Kidney (tissue), 14 donors: ENCODE results near the gene CES4A. TPM values are rescaled to one million over a fixed set of nuclear protein-coding genes. Genes with fewer than 3 reads are reported as not detected.

Experiments
- DNase-seq, 5 donors: peaks; one replicate each; pipeline ENCODE4 v3.0.0-alpha.2; 2013 to 2020
- FAIRE-seq: peaks from 2 replicates; lab custom pipeline; 2012; peaks lifted over from hg19 to GRCh38; lab: Jason Lieb, UNC
- H3K27ac ChIP-seq, 2 donors: one replicate each; pipeline ENCODE4 v1.7.0; 2013; ENCODE audit warnings: low read depth in 2 of 2, low read length in 2 of 2, inconsistent platforms in 1 of 2
- H3K27me3 ChIP-seq: one replicate; pipeline ENCODE4 v1.7.1; 2013; ENCODE audit warnings: low read length, inconsistent platforms; ENCODE audit not compliant: control insufficient read depth, insufficient read depth
- H3K36me3 ChIP-seq, 3 donors: one replicate each; pipeline versions ENCODE4 v1.7.0 to v1.7.1; 2013; ENCODE audit warnings: low read length in 3 of 3, control low read depth in 1 of 3, inconsistent platforms in 1 of 3; ENCODE audit not compliant: insufficient read depth in 3 of 3, control insufficient read depth in 2 of 3
- H3K4me1 ChIP-seq, 3 donors: one replicate each; pipeline versions ENCODE4 v1.7.0 to v1.7.1; 2013; ENCODE audit warnings: low read length in 3 of 3, inconsistent platforms in 1 of 3, low read depth in 1 of 3; ENCODE audit not compliant: control insufficient read depth in 2 of 3, insufficient read depth in 2 of 3
- H3K4me3 ChIP-seq, 3 donors: one replicate each; pipeline versions ENCODE4 v1.7.0 to v1.8.1; 2013; ENCODE audit warnings: low read length in 3 of 3, control low read depth in 1 of 3, inconsistent platforms in 1 of 3
- H3K9ac ChIP-seq, 3 donors: one replicate each; pipeline versions ENCODE4 v1.7.0 to v1.7.1; 2013; ENCODE audit warnings: low read length in 3 of 3, control low read depth in 1 of 3, inconsistent platforms in 1 of 3
- H3K9me3 ChIP-seq, 3 donors: one replicate each; pipeline versions ENCODE4 v1.7.0 to v1.7.1; 2013; ENCODE audit warnings: low read length in 3 of 3, control low read depth in 1 of 3, inconsistent platforms in 1 of 3; ENCODE audit not compliant: control insufficient read depth in 2 of 3, insufficient read depth in 1 of 3
- CTCF ChIP-seq: IDR thresholded peaks from 3 replicates; pipeline ENCODE4 v1.5.1; 2012; ENCODE audit warnings: mild to moderate bottlenecking, moderate library complexity, borderline replicate concordance; ENCODE audit not compliant: insufficient read depth; ENCODE audit errors: extremely low read depth
- intact Hi-C: fragments of 100-400 bp; cut with DNase I; formaldehyde crosslinking; loops from one replicate; pipeline ENCODE4 v1.11.1; 2022
- polyA plus RNA-seq: library from polyadenylated mRNA; stranded (reverse); fragments of 350-450 nt; fragmentation: Illumina TruSeq; extraction: RNeasy Lipid Tissue Mini Kit (QIAGEN cat#74804); gene quantifications from one replicate; pipeline ENCODE4 v1.2.3, GENCODE V29; 2014; ENCODE audit warnings: low read depth, low replicate concordance; ENCODE audit not compliant: insufficient read depth
- total RNA-seq: library from RNA; stranded (reverse); fragmentation: NEBNext Ultra II Directional; extraction: Animal tissue kit (Norgen Biotek cat#: 25700); gene quantifications from one replicate; pipeline ENCODE4 v1.2.1, GENCODE V29; 2021
- donor health status: control.
- donor health status: control.
- donor health status: control.
- donor health status: control.
- donor health status: control.
- donor health status: DM: yes; HTN: yes; CAD: no.
- donor health status: Normal renal cell carcinoma (clear cell type).

Gene CES4A
- total and polyA plus RNA-seq, 2 donors from 2014 or later, result 14.9 to 31.7 TPM

- intact Hi-C loops, result no loop called here
- Histone ChIP-seq H3K9ac (peak within 1 kb of the TSS; percentile 50 to 79 (median 78)), H3K27me3 (no peaks in the 10 kb centered on the region), H3K4me1 (peaks cover 3 to 12% (median 3%) of the 10 kb centered on the region in 3 donors), H3K4me3 (peak within 1 kb of the TSS; percentile 68 to 81 (median 77)), H3K36me3 (no peaks in the 10 kb centered on the region), H3K9me3 (no peaks in the 10 kb centered on the region), H3K27ac (peak within 1 kb of the TSS; percentile 94 to 98)
- DNase-seq (peak; percentile 93 to 97 (median 95)), FAIRE-seq (no peak)
- TF ChIP-seq CTCF, result no peak
These were observed 40.4 kb downstream of the CES4A start, which contains the start of gene CBFB for GRCh38 chr16:67028696-67029253. CBFB (plus strand) TSS chr16:67029149; CDS start chr16:67029408, 259 bp downstream.

GRCh38 chr16:67029254-67030096 lies 41.1 kb downstream of the CES4A start:
- intact Hi-C loops, result no loop called here
- Histone ChIP-seq H3K9me3 (no peaks in the 10 kb centered on the region), H3K4me3 (peak overlapping the region; percentile 68 to 81 (median 77)), H3K36me3 (no peaks in the 10 kb centered on the region), H3K9ac (peak overlapping the region; percentile 50 to 79 (median 78)), H3K27me3 (no peaks in the 10 kb centered on the region), H3K4me1 (peaks cover 3 to 12% (median 3%) of the 10 kb centered on the region in 3 donors), H3K27ac (peak overlapping the region; percentile 92 to 94)
- FAIRE-seq (no peak), DNase-seq (peak; percentile 46 to 89 (median 76))
- TF ChIP-seq CTCF, result no peak

- peaks cover 0 to 12% (median 6%) of the 10 kb centered on the region in 3 donors for H3K4me1 ChIP-seq
These were observed 42.0 kb downstream of the CES4A start for GRCh38 chr16:67030221-67030962.

More at GRCh38 chr16:67030221-67030962, 42.0 kb downstream of the CES4A start:
- DNase-seq, result no peak
- no peak for TF ChIP-seq CTCF
- H3K9me3 ChIP-seq, result no peaks in the 10 kb centered on the region
- no peaks in the 10 kb centered on the region for H3K27me3 ChIP-seq
- FAIRE-seq, result no peak
- H3K4me3 ChIP-seq, result peak overlapping the region; percentile 68 to 81 (median 77)
- no peaks in the 10 kb centered on the region for H3K36me3 ChIP-seq
- peak overlapping the region in 1 of 2 donors; percentile 94 for H3K27ac ChIP-seq
- peak overlapping the region; percentile 50 to 79 (median 78) for H3K9ac ChIP-seq
- intact Hi-C loops, result no loop called here
